MM.1S (cell line): ENCODE results near the gene RPS10.

Experiments
- DNase-seq: peaks from one replicate; pipeline ENCODE4 v3.0.0-alpha.2; 2015
- H2AFZ ChIP-seq: fragments of 300-600 bp; sonication (generic); 2 replicates; pipeline ENCODE4 v1.6.0; 2016; ENCODE audit warnings: antibody characterized with exemption, low read length
- H3F3A ChIP-seq: fragments of 300-600 bp; sonication (generic); 2 replicates; pipeline ENCODE4 v1.6.1; 2016; ENCODE audit warnings: mild to moderate bottlenecking, antibody characterized with exemption, low read length, moderate library complexity, mixed read lengths; ENCODE audit not compliant: insufficient read depth
- H3K27ac ChIP-seq: fragments of 300-600 bp; sonication (generic); 2 replicates; pipeline ENCODE4 v1.5.1; 2016; ENCODE audit warnings: mild to moderate bottlenecking, low read length
- H3K27me3 ChIP-seq: fragments of 300-600 bp; sonication (generic); replicated peaks from 2 replicates; pipeline ENCODE4 v1.6.0; 2016; ENCODE audit warnings: low read length; ENCODE audit not compliant: insufficient read depth
- H3K36me3 ChIP-seq: fragments of 300-600 bp; sonication (generic); replicated peaks from 2 replicates; pipeline ENCODE4 v1.6.1; 2016; ENCODE audit warnings: mild to moderate bottlenecking, low read length, mixed read lengths; ENCODE audit not compliant: insufficient read depth
- H3K4me1 ChIP-seq: fragments of 300-600 bp; sonication (generic); 2 replicates; pipeline ENCODE4 v1.6.1; 2016; ENCODE audit warnings: low read length, mixed read lengths
- H3K4me2 ChIP-seq: fragments of 300-600 bp; sonication (generic); 2 replicates; pipeline ENCODE4 v1.6.0; 2016; ENCODE audit warnings: low read depth, low read length
- H3K4me3 ChIP-seq: fragments of 300-600 bp; sonication (generic); 2 replicates; pipeline ENCODE4 v1.5.1; 2016; ENCODE audit warnings: low read length, mixed read lengths
- H3K79me2 ChIP-seq: fragments of 300-600 bp; sonication (generic); 2 replicates; pipeline ENCODE4 v1.6.1; 2016; ENCODE audit warnings: mixed run types, low read length, mixed read lengths
- H3K9ac ChIP-seq: fragments of 300-600 bp; sonication (generic); 2 replicates; pipeline ENCODE4 v1.6.1; 2016; ENCODE audit warnings: low read length, mixed read lengths
- H3K9me2 ChIP-seq: fragments of 300-600 bp; sonication (generic); replicated peaks from 2 replicates; pipeline ENCODE4 v1.6.1; 2016; ENCODE audit warnings: mild to moderate bottlenecking, low read length, mixed read lengths; ENCODE audit not compliant: insufficient read depth
- H3K9me3 ChIP-seq: fragments of 300-600 bp; sonication (generic); replicated peaks from 2 replicates; pipeline ENCODE4 v1.6.1; 2016; ENCODE audit warnings: mild to moderate bottlenecking, low read length, mixed read lengths; ENCODE audit not compliant: insufficient read depth
- H4K20me1 ChIP-seq: fragments of 300-600 bp; sonication (generic); 2 replicates; pipeline ENCODE4 v1.6.1; 2016; ENCODE audit warnings: mild to moderate bottlenecking, low read length, moderate library complexity, mixed read lengths; ENCODE audit not compliant: insufficient read depth
- CTCF ChIP-seq: fragments of 300-600 bp; sonication (generic); IDR thresholded peaks from 2 replicates; pipeline ENCODE4 v1.5.1; 2016; ENCODE audit warnings: antibody characterized with exemption, low read length, mixed read lengths
- EZH2 ChIP-seq: fragments of 300-600 bp; sonication (generic); optimal IDR thresholded peaks from 2 replicates; pipeline ENCODE3; 2017; ENCODE audit warnings: low read depth, mild to moderate bottlenecking, antibody characterized with exemption, low read length, mixed read lengths
- EZH2phosphoT487 ChIP-seq: fragments of 300-600 bp; sonication (generic); IDR thresholded peaks from 2 replicates; pipeline ENCODE4 v1.6.1; 2018; ENCODE audit warnings: antibody characterized with exemption, low read length

The RPS10 gene

GRCh38 chr6:34441526-34441925 lies 15.7 kb upstream of the RPS10 start:
- Histone ChIP-seq H3K9me3 (no peaks in the 10 kb centered on the region), H3F3A (no peaks in the 10 kb centered on the region), H3K79me2 (no peaks in the 10 kb centered on the region), H2AFZ (no peak overlapping the region), H3K4me2 (no peak overlapping the region), H3K36me3 (no peaks in the 10 kb centered on the region), H3K9ac (no peak overlapping the region), H3K27me3 (no peaks in the 10 kb centered on the region), H4K20me1 (no peaks in the 10 kb centered on the region), H3K4me3 (no peak overlapping the region), H3K9me2 (no peaks in the 10 kb centered on the region), H3K4me1 (no peaks in the 10 kb centered on the region), H3K27ac (no peak overlapping the region)
- no peak for TF ChIP-seq CTCF
- TF ChIP-seq EZH2phosphoT487 = no peak
- TF ChIP-seq EZH2 = no peak
- peak; percentile 33 for DNase-seq

DNA sequence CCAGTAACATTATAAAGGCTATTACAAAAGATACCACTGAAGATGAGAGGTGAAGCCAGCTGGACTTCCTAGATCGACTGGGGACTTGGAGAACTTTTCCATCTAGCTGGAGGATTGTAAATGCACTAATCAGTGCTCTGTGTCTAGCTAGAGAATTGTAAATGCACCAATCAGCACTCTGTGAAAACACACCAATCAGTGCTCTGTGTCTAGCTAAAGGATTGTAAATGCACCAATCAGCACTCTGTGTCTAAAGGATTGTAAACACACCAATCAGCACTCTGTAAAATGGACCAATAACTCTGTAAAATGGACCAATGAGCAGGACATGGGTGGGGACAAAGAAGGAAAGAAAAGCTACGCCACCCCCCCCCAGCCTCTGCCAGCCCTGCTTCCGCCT lies 13.6 kb upstream of the RPS10 start:
- no peaks in the 10 kb centered on the region for H3F3A ChIP-seq
- DNase-seq = no peak
- H3K9me2 ChIP-seq = no peaks in the 10 kb centered on the region
- no peak overlapping the region for H3K27ac ChIP-seq
- H3K4me2 ChIP-seq = no peak overlapping the region
- no peaks in the 10 kb centered on the region for H4K20me1 ChIP-seq
- H3K79me2 ChIP-seq = no peaks in the 10 kb centered on the region
- no peaks in the 10 kb centered on the region for H3K36me3 ChIP-seq
- H3K4me1 ChIP-seq = no peaks in the 10 kb centered on the region
- no peak overlapping the region for H2AFZ ChIP-seq
- no peak overlapping the region for H3K4me3 ChIP-seq
- TF ChIP-seq EZH2 (no peak), CTCF (no peak), EZH2phosphoT487 (no peak)
- H3K27me3 ChIP-seq = no peaks in the 10 kb centered on the region
- H3K9ac ChIP-seq = no peak overlapping the region
- H3K9me3 ChIP-seq = no peaks in the 10 kb centered on the region

- Histone ChIP-seq H3F3A (no peaks in the 10 kb centered on the region), H3K4me1 (no peaks in the 10 kb centered on the region), H3K79me2 (no peaks in the 10 kb centered on the region), H2AFZ (no peak overlapping the region), H3K27me3 (no peaks in the 10 kb centered on the region), H3K9ac (no peak overlapping the region), H3K4me3 (no peak overlapping the region), H4K20me1 (no peaks in the 10 kb centered on the region), H3K9me3 (no peaks in the 10 kb centered on the region), H3K27ac (no peak overlapping the region), H3K4me2 (no peak overlapping the region), H3K9me2 (no peaks in the 10 kb centered on the region), H3K36me3 (no peaks in the 10 kb centered on the region)
- no peak for TF ChIP-seq EZH2
- TF ChIP-seq EZH2phosphoT487 = no peak
- TF ChIP-seq CTCF = no peak
- DNase-seq = no peak
These were observed 12.8 kb upstream of the RPS10 start for GRCh38 chr6:34438705-34439104.
